ENCODE results near the gene VWA2. TPM values are rescaled to one million over a fixed set of nuclear protein-coding genes. Genes with fewer than 3 reads are reported as not detected.

Gene VWA2
- polyA plus RNA-seq, 1 of the 3 experiments (the other 2 are of a cell fraction): not detected

DNA sequence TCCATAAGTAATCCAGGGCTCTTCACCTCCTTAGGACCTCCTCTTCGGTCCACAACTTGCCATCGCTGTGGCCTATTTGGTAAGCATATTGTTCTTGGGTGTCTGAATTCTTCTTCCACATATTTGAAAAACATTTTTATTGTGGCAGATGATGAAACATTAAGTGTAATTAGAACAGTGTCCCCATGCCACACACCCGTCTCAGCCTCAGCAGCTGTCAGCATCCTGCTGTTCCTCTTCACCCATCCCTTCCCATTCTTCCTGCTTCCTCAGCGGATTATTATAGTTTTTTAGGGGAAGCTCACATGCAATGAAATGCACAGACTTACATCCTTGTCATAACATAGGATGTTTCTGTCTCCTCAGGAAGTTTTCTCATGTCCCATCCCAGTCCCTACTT is 39.8 kb upstream of the VWA2 start:
- ChIA-PET CTCF (no interaction called here), POLR2A (no interaction called here)
- H3K4me2 ChIP-seq: no peak overlapping the region
- H4K20me1 ChIP-seq (ENCODE audit: insufficient read depth): no peaks in the 10 kb centered on the region
- no peaks in the 10 kb centered on the region for H3F3A ChIP-seq (replicated peaks; ENCODE audit: insufficient read depth)
- H3K9me3 ChIP-seq: no peaks in the 10 kb centered on the region
- no peak overlapping the region for H2AFZ ChIP-seq (ENCODE audit: low read depth)
- WGBS (ENCODE audit: low lambda C conversion rate): 76% methylated on average over 4 of the region's 4 CpGs
- H3K27ac ChIP-seq (ENCODE audit: low read depth in 2 of 2, low read length in 1 of 2): no peak overlapping the region
- H3K27me3 ChIP-seq (ENCODE audit: insufficient read depth): no peaks in the 10 kb centered on the region
- H3K4me3 ChIP-seq (ENCODE audit: low read depth in 2 of 2, low read length in 1 of 2): no peak overlapping the region
- peaks cover 0 to 2% of the 10 kb centered on the region in 2 experiments; a peak in 1 of 4 replicates for H3K4me1 ChIP-seq (ENCODE audit: control insufficient read depth in 1 of 2, insufficient read depth in 2 of 2, low read depth in 1 of 2, low read length in 1 of 2)
- DNase-seq: no peak
- TF ChIP-seq TAF1 (IDR thresholded peaks at IDR 0.05; ENCODE audit: borderline replicate concordance, low read depth, low read length) (no peak), MEF2A (IDR thresholded peaks at IDR 0.05; ENCODE audit: borderline replicate concordance, low read depth) (no peak), GABPA (IDR thresholded peaks at IDR 0.05; ENCODE audit: low read depth) (no peak)
- TF ChIP-seq, protein P1, sequence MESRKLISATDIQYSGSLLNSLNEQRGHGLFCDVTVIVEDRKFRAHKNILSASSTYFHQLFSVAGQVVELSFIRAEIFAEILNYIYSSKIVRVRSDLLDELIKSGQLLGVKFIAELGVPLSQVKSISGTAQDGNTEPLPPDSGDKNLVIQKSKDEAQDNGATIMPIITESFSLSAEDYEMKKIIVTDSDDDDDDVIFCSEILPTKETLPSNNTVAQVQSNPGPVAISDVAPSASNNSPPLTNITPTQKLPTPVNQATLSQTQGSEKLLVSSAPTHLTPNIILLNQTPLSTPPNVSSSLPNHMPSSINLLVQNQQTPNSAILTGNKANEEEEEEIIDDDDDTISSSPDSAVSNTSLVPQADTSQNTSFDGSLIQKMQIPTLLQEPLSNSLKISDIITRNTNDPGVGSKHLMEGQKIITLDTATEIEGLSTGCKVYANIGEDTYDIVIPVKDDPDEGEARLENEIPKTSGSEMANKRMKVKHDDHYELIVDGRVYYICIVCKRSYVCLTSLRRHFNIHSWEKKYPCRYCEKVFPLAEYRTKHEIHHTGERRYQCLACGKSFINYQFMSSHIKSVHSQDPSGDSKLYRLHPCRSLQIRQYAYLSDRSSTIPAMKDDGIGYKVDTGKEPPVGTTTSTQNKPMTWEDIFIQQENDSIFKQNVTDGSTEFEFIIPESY (IDR thresholded peaks at IDR 0.05; ENCODE audit: borderline replicate concordance, low read depth): no peak
- no peaks in the 10 kb centered on the region for H3K36me3 ChIP-seq (replicated peaks in 1 of 2; ENCODE audit: control insufficient read depth in 1 of 2, insufficient read depth in 2 of 2, low read length in 1 of 2)
- H3K9ac ChIP-seq: no peak overlapping the region
- H3K9me2 ChIP-seq: no peaks in the 10 kb centered on the region
- H3K79me2 ChIP-seq (ENCODE audit: insufficient read depth): no peaks in the 10 kb centered on the region

DNA sequence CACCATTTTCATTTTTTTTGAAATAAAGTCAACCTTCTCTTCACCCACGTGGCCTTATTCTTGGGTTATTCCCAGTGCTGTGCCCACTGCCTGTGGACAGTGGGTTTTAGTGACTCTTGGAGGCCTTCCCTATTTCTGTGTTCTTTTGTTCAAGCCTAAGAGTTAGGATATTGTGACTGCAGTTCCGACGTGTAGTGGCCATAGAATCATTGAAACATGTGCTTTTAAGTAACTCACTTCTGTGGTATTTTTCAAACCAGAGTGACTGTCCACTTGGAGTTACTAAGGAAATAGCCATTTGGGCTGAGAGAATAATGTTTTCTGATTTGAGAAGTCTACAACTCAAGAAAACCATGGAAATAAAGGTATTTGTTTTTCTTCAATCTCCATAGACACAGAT is 36.2 kb upstream of the VWA2 start:
- no peak for DNase-seq
- TF ChIP-seq, protein P1 (IDR thresholded peaks at IDR 0.05; ENCODE audit: borderline replicate concordance, low read depth): no peak
- TF ChIP-seq RFX5 (IDR thresholded peaks at IDR 0.05; ENCODE audit: low read length): no peak
- no peak for TF ChIP-seq NRF1 (IDR thresholded peaks at IDR 0.05; ENCODE audit: low read depth, low read length)
- TF ChIP-seq JUND (IDR thresholded peaks at IDR 0.05): no peak
- no peak for TF ChIP-seq FOXJ3 (CRISPR knock-in tag; IDR thresholded peaks at IDR 0.05)
- TF ChIP-seq MEF2A (IDR thresholded peaks at IDR 0.05; ENCODE audit: borderline replicate concordance, low read depth): no peak
- TF ChIP-seq, protein P2, sequence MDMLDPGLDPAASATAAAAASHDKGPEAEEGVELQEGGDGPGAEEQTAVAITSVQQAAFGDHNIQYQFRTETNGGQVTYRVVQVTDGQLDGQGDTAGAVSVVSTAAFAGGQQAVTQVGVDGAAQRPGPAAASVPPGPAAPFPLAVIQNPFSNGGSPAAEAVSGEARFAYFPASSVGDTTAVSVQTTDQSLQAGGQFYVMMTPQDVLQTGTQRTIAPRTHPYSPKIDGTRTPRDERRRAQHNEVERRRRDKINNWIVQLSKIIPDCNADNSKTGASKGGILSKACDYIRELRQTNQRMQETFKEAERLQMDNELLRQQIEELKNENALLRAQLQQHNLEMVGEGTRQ (IDR thresholded peaks at IDR 0.05; ENCODE audit: borderline replicate concordance, low read depth, low read length): no peak
- TF ChIP-seq YY1 (IDR thresholded peaks at IDR 0.05; ENCODE audit: low read depth): no peak
- no peak for TF ChIP-seq FOXM1 (IDR thresholded peaks at IDR 0.05; ENCODE audit: low read depth)
- no peak for TF ChIP-seq TEAD4 (IDR thresholded peaks at IDR 0.05; ENCODE audit: borderline replicate concordance, insufficient read depth)
- TF ChIP-seq, protein P3, sequence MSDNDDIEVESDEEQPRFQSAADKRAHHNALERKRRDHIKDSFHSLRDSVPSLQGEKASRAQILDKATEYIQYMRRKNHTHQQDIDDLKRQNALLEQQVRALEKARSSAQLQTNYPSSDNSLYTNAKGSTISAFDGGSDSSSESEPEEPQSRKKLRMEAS (IDR thresholded peaks at IDR 0.05; ENCODE audit: low read depth): no peak
- TF ChIP-seq SMC3 (IDR thresholded peaks at IDR 0.05; ENCODE audit: low read depth, low read length): no peak
- no peak for TF ChIP-seq TAF1 (IDR thresholded peaks at IDR 0.05; ENCODE audit: borderline replicate concordance, low read depth, low read length)
- no peak for TF ChIP-seq ELF1 (IDR thresholded peaks at IDR 0.05)
- TF ChIP-seq, protein P4, sequence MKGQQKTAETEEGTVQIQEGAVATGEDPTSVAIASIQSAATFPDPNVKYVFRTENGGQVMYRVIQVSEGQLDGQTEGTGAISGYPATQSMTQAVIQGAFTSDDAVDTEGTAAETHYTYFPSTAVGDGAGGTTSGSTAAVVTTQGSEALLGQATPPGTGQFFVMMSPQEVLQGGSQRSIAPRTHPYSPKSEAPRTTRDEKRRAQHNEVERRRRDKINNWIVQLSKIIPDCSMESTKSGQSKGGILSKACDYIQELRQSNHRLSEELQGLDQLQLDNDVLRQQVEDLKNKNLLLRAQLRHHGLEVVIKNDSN (IDR thresholded peaks at IDR 0.05; ENCODE audit: borderline replicate concordance, low read depth): no peak
- TF ChIP-seq GATA2 (CRISPR knock-in tag; IDR thresholded peaks at IDR 0.05): no peak
- no peak for TF ChIP-seq EP300 (IDR thresholded peaks at IDR 0.05; ENCODE audit: borderline replicate concordance in 1 of 2, low read depth in 1 of 2, low read length in 1 of 2)
- TF ChIP-seq CHD2 (IDR thresholded peaks at IDR 0.05; ENCODE audit: low read length, partially characterized antibody): no peak
- TF ChIP-seq TCF12 (IDR thresholded peaks at IDR 0.05): no peak
- no peaks in the 10 kb centered on the region for H4K20me1 ChIP-seq (ENCODE audit: insufficient read depth)
- 66% methylated on average over 3 of the region's 3 CpGs for WGBS (ENCODE audit: low lambda C conversion rate)
- no peaks in the 10 kb centered on the region for H3K36me3 ChIP-seq (replicated peaks in 1 of 2; ENCODE audit: control insufficient read depth in 1 of 2, insufficient read depth in 2 of 2, low read length in 1 of 2)
- no peaks in the 10 kb centered on the region for H3K9me2 ChIP-seq
- no peaks in the 10 kb centered on the region for H3F3A ChIP-seq (replicated peaks; ENCODE audit: insufficient read depth)
- CTCF ChIA-PET: interaction anchor here (1.1 to 1.6 kb wide), 3 partner anchors 8 to 14 kb away, joined by 3 to 4 read pairs (median 4); no protein-coding TSS in a partner anchor
- no peak overlapping the region for H3K4me2 ChIP-seq
- no peaks in the 10 kb centered on the region; the same call in 1 of the 2 replicates for H3K27me3 ChIP-seq (ENCODE audit: insufficient read depth)
- no peak overlapping the region for H3K4me3 ChIP-seq (ENCODE audit: low read depth in 2 of 2, low read length in 1 of 2)
- H3K9ac ChIP-seq: no peak overlapping the region
- POLR2A ChIA-PET: no interaction called here
- H3K27ac ChIP-seq (ENCODE audit: low read depth in 2 of 2, low read length in 1 of 2): no peak overlapping the region
- no peaks in the 10 kb centered on the region for H3K79me2 ChIP-seq (ENCODE audit: insufficient read depth)
- peaks cover 0 to 2% of the 10 kb centered on the region in 2 experiments; a peak in 1 of 4 replicates for H3K4me1 ChIP-seq (ENCODE audit: control insufficient read depth in 1 of 2, insufficient read depth in 2 of 2, low read depth in 1 of 2, low read length in 1 of 2)
- H3K9me3 ChIP-seq: no peaks in the 10 kb centered on the region
- no peak overlapping the region for H2AFZ ChIP-seq (ENCODE audit: low read depth)

Measured in SK-N-SH (cell line).